ENCODE results near the gene IGSF21.

The IGSF21 gene

GRCh38 chr1:18417316-18418269 lies 310.0 kb downstream of the IGSF21 start:
- no peak for TF ChIP-seq CTCF (IDR thresholded peaks at IDR 0.05; ENCODE audit: unreplicated experiment in 3 of 3)
- no peak overlapping the region for H3K4me3 Mint-ChIP-seq

DNA sequence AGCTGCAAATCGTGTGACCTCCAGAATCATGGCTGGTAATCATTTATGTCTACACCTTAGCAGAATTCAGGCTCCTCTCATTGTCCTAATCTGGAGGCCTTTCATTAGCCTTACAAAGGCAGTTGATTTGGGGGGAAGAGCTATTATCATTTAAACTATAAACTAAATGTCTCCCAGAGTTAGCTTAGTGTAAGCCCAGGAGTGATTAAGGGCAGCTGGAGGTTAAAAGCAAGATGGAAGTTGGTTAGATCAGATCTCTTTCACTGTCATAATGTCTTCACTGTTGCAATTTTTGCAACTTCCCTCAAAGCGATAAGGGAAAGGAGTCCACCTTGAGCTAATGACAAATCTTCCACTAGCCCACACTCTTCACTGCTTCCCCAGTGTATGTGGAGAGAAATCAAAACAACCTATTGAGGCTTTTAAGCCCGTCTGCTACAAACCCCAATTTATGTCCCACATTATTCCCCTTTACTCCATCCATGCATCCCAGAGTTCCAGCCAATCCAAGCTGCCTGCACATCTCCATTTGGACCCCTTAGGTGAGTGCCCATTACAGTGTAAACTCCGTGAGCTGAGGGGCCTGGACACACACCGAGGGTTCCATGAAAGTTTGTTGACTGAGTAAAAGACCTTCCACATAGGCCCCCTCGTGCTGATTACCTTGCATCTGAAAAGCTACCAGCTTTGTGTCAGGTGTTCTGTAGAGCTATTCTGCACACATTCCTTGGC lies 311.7 kb downstream of the IGSF21 start:
- H3K27me3 Mint-ChIP-seq (ENCODE audit: low read depth) = peaks cover 14% of the 10 kb centered on the region
- no peak overlapping the region for H3K27ac Mint-ChIP-seq
- no peaks in the 10 kb centered on the region for H3K36me3 Mint-ChIP-seq (ENCODE audit: low read depth)
- no peak for TF ChIP-seq CTCF (IDR thresholded peaks at IDR 0.05; ENCODE audit: unreplicated experiment in 3 of 3)
- H3K9me3 Mint-ChIP-seq = peaks cover 2% of the 10 kb centered on the region
- H3K4me1 Mint-ChIP-seq = no peaks in the 10 kb centered on the region
- no peak overlapping the region for H3K4me3 Mint-ChIP-seq

More at GRCh38 chr1:18417316-18418269, 310.0 kb downstream of the IGSF21 start:
- Mint-ChIP-seq H3K27me3 (ENCODE audit: low read depth) (peaks cover 27% of the 10 kb centered on the region), H3K27ac (no peak overlapping the region), H3K9me3 (peaks cover 6% of the 10 kb centered on the region), H3K36me3 (ENCODE audit: low read depth) (no peaks in the 10 kb centered on the region), H3K4me1 (no peaks in the 10 kb centered on the region)

- H3K4me3 Mint-ChIP-seq = no peak overlapping the region
- H3K36me3 Mint-ChIP-seq (ENCODE audit: low read depth) = no peaks in the 10 kb centered on the region
- H3K9me3 Mint-ChIP-seq = peaks cover 2% of the 10 kb centered on the region
- H3K27ac Mint-ChIP-seq = no peak overlapping the region
- peaks cover 14% of the 10 kb centered on the region for H3K27me3 Mint-ChIP-seq (ENCODE audit: low read depth)
- TF ChIP-seq CTCF (IDR thresholded peaks at IDR 0.05; ENCODE audit: unreplicated experiment in 3 of 3) = no peak
- H3K4me1 Mint-ChIP-seq = no peaks in the 10 kb centered on the region
Observed at GRCh38 chr1:18419845-18420184, 312.2 kb downstream of the IGSF21 start.

DNA sequence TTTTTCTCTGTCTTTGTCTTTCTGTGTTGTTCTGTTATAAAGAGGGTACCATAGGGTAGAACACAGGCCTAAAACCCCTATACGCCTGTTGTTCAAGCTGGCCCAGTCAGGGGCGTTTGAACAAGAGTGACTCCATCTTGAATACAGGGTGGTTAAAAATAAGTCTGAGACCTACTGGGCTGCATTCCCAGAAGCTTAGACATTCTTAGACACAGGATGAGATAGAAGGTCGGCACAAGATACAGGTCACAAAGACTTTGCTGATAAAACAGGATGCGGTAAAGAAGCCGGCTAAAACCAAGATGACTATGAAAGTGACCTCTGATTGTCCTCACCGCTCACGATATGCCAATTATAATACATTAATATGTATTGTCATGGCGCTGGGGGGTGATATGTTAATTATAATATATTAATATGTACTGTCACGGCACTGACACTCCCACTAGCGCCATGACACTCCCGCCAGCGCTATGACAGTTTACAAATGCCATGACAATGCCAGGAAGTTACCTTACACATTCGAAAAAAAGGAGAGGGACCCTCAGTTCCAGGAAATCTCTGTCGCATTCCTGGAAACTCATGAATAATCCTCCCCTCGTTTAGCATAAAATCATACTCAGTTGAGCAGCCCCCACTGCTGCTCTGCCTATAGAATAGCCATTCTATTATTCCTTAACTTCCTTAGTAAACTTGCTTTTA lies 314.6 kb downstream of the IGSF21 start:
- H3K4me3 Mint-ChIP-seq = no peak overlapping the region
- H3K36me3 Mint-ChIP-seq (ENCODE audit: low read depth) = no peaks in the 10 kb centered on the region
- H3K4me1 Mint-ChIP-seq = no peaks in the 10 kb centered on the region
- H3K27ac Mint-ChIP-seq = no peak overlapping the region
- H3K27me3 Mint-ChIP-seq (ENCODE audit: low read depth) = peaks cover 26% of the 10 kb centered on the region
- TF ChIP-seq CTCF (IDR thresholded peaks at IDR 0.05; ENCODE audit: unreplicated experiment in 3 of 3) = no peak
- peaks cover 6% of the 10 kb centered on the region for H3K9me3 Mint-ChIP-seq

- Mint-ChIP-seq H3K4me1 (no peaks in the 10 kb centered on the region), H3K4me3 (no peak overlapping the region), H3K36me3 (ENCODE audit: low read depth) (no peaks in the 10 kb centered on the region), H3K9me3 (peaks cover 6% of the 10 kb centered on the region), H3K27me3 (ENCODE audit: low read depth) (peaks cover 24% of the 10 kb centered on the region), H3K27ac (no peak overlapping the region)
- TF ChIP-seq CTCF (IDR thresholded peaks at IDR 0.05; ENCODE audit: unreplicated experiment in 3 of 3) = no peak
Observed at GRCh38 chr1:18422954-18423353, 315.4 kb downstream of the IGSF21 start.

Data from nephron (organoid).